Brain pericyte (primary cell): ENCODE measurements around the gene TSPAN4.

ENCODE experiments used
- DNase-seq: peaks from one replicate; pipeline ENCODE4 v3.0.0-alpha.2; 2012; ENCODE audit warnings: low read depth, low spot score

The TSPAN4 gene

GRCh38 chr11:834371-835316 is 8.0 kb upstream of the TSPAN4 start:
- DNase-seq: no peak

GRCh38 chr11:836274-836673 is 6.4 kb upstream of the TSPAN4 start:
- no peak for DNase-seq

GRCh38 chr11:836700-837099 is 6.0 kb upstream of the TSPAN4 start:
- DNase-seq: no peak

- no peak for DNase-seq
Observed at GRCh38 chr11:837189-837989, 5.3 kb upstream of the TSPAN4 start.

GRCh38 chr11:837990-838307 is 4.7 kb upstream of the TSPAN4 start:
- DNase-seq: no peak

GRCh38 chr11:838441-839279 is 4.0 kb upstream of the TSPAN4 start:
- DNase-seq: no peak

GRCh38 chr11:839280-839623 is 3.4 kb upstream of the TSPAN4 start:
- DNase-seq: no peak

GRCh38 chr11:839875-840617 is 2.6 kb upstream of the TSPAN4 start:
- no peak for DNase-seq

- DNase-seq: no peak
Observed at GRCh38 chr11:841981-842369, 677 bp upstream of the TSPAN4 start.

- no peak for DNase-seq
Observed at GRCh38 chr11:843086-843734, 558 bp downstream of the TSPAN4 start.

GRCh38 chr11:843818-844692 is 1.4 kb downstream of the TSPAN4 start:
- DNase-seq: no peak

GRCh38 chr11:844693-845644 is 2.3 kb downstream of the TSPAN4 start:
- DNase-seq: peak; percentile 82

- DNase-seq: no peak
Observed at GRCh38 chr11:845872-846495, 3.3 kb downstream of the TSPAN4 start.

- DNase-seq: no peak
Observed at GRCh38 chr11:846496-847098, 3.9 kb downstream of the TSPAN4 start.

GRCh38 chr11:847876-848275 is 5.2 kb downstream of the TSPAN4 start:
- DNase-seq: no peak

- no peak for DNase-seq
Observed at GRCh38 chr11:848380-848931, 5.8 kb downstream of the TSPAN4 start.

- no peak for DNase-seq
Observed at GRCh38 chr11:849104-849824, 6.6 kb downstream of the TSPAN4 start.
